NCI-H2029 treated with DMSO at 0.1 percent for 48 hours (cell line): Measurements from ENCODE around the gene ACTL7A.
"Not testable (repeated sequence)": the region's sequence is repeated elsewhere in the genome, so short reads cannot be mapped to it uniquely, and the experiment has no call there.

Experiments
- DNase-seq: peaks from one replicate; lab custom pipeline; 2025; lab: John Stamatoyannopoulos, UW

ACTL7A gene

GRCh38 chr9:108880738-108881316 lies 18.8 kb downstream of the ACTL7A start:
- DNase-seq: no peak

GRCh38 chr9:108882052-108882888 lies 20.2 kb downstream of the ACTL7A start:
- no peak for DNase-seq

GRCh38 chr9:108883085-108883484 lies 21.0 kb downstream of the ACTL7A start:
- DNase-seq: no peak

- no peak for DNase-seq
Observed at GRCh38 chr9:108884701-108885100, 22.6 kb downstream of the ACTL7A start.

- DNase-seq: peak; percentile 86
Observed at GRCh38 chr9:108885643-108886348, 23.7 kb downstream of the ACTL7A start.

- peak; percentile 22 for DNase-seq
Observed at GRCh38 chr9:108886594-108887271, 24.7 kb downstream of the ACTL7A start.

GRCh38 chr9:108889649-108890067 lies 27.6 kb downstream of the ACTL7A start:
- DNase-seq: no peak

- DNase-seq: no peak
Observed at GRCh38 chr9:108894225-108894997, 32.3 kb downstream of the ACTL7A start.

- DNase-seq: peak; percentile 43
Observed at GRCh38 chr9:108897324-108898096, 35.4 kb downstream of the ACTL7A start.

- not testable (repeated sequence) for DNase-seq
Observed at GRCh38 chr9:108899023-108899695, 37.1 kb downstream of the ACTL7A start.

- DNase-seq: no peak
Observed at GRCh38 chr9:108900176-108900575, 38.1 kb downstream of the ACTL7A start.

- peak; percentile 54 for DNase-seq
Observed at GRCh38 chr9:108903420-108904103, 41.5 kb downstream of the ACTL7A start.

GRCh38 chr9:108904161-108904560 lies 42.1 kb downstream of the ACTL7A start:
- peak; percentile 35 for DNase-seq

- peak; percentile 69 for DNase-seq
Observed at GRCh38 chr9:108905494-108905893, 43.4 kb downstream of the ACTL7A start.

- no peak for DNase-seq
Observed at GRCh38 chr9:108910402-108910801, 48.3 kb downstream of the ACTL7A start.

GRCh38 chr9:108910914-108911313 lies 48.8 kb downstream of the ACTL7A start:
- DNase-seq: no peak

- DNase-seq: no peak
Observed at GRCh38 chr9:108911820-108912219, 49.8 kb downstream of the ACTL7A start.
